ENCODE results near the gene SIRPG.

Gene SIRPG

GRCh38 chr20:1688886-1689538 lies 31.4 kb upstream of the SIRPG start:
- Histone ChIP-seq H3K4me1 (ENCODE audit: control insufficient read depth, insufficient read depth, low read length) (peaks cover 2% of the 10 kb centered on the region; the same call in 1 of the 2 replicates), H3K27ac (ENCODE audit: low read length) (no peak overlapping the region), H3K27me3 (ENCODE audit: control insufficient read depth, insufficient read depth, low read length) (no peaks in the 10 kb centered on the region), H3K4me3 (ENCODE audit: low read length) (no peak overlapping the region), H3K36me3 (ENCODE audit: control insufficient read depth, insufficient read depth, low read length) (no peaks in the 10 kb centered on the region), H3K9me3 (ENCODE audit: control insufficient read depth, insufficient read depth, low read length) (no peaks in the 10 kb centered on the region)
- DNase-seq (ENCODE audit: low read depth, low spot score), result peak; percentile 11
- no CpG with 5 or more reads among the region's 4 CpGs for WGBS (ENCODE audit: insufficient coverage, insufficient read length)

- H3K27me3 ChIP-seq (ENCODE audit: control insufficient read depth, insufficient read depth, low read length), result no peaks in the 10 kb centered on the region
- no peaks in the 10 kb centered on the region for H3K36me3 ChIP-seq (ENCODE audit: control insufficient read depth, insufficient read depth, low read length)
- H3K27ac ChIP-seq (ENCODE audit: low read length), result no peak overlapping the region
- no peaks in the 10 kb centered on the region for H3K9me3 ChIP-seq (ENCODE audit: control insufficient read depth, insufficient read depth, low read length)
- DNase-seq (ENCODE audit: low read depth, low spot score), result no peak
- peaks cover 2% of the 10 kb centered on the region; the same call in 1 of the 2 replicates for H3K4me1 ChIP-seq (ENCODE audit: control insufficient read depth, insufficient read depth, low read length)
- no peak overlapping the region for H3K4me3 ChIP-seq (ENCODE audit: low read length)
Observed at GRCh38 chr20:1687053-1687452, 29.5 kb upstream of the SIRPG start.

GRCh38 chr20:1686151-1686748 lies 28.7 kb upstream of the SIRPG start:
- no peak for DNase-seq (ENCODE audit: low read depth, low spot score)
- H3K27me3 ChIP-seq (ENCODE audit: control insufficient read depth, insufficient read depth, low read length), result no peaks in the 10 kb centered on the region
- WGBS (ENCODE audit: insufficient coverage, insufficient read length), result no CpG with 5 or more reads among the region's 3 CpGs
- no peaks in the 10 kb centered on the region for H3K36me3 ChIP-seq (ENCODE audit: control insufficient read depth, insufficient read depth, low read length)
- peaks cover 2% of the 10 kb centered on the region; the same call in 1 of the 2 replicates for H3K4me1 ChIP-seq (ENCODE audit: control insufficient read depth, insufficient read depth, low read length)
- no peak overlapping the region for H3K27ac ChIP-seq (ENCODE audit: low read length)
- H3K9me3 ChIP-seq (ENCODE audit: control insufficient read depth, insufficient read depth, low read length), result no peaks in the 10 kb centered on the region
- no peak overlapping the region for H3K4me3 ChIP-seq (ENCODE audit: low read length)

- H3K9me3 ChIP-seq (ENCODE audit: control insufficient read depth, insufficient read depth, low read length), result no peaks in the 10 kb centered on the region
- H3K4me1 ChIP-seq (ENCODE audit: control insufficient read depth, insufficient read depth, low read length), result peaks cover 2% of the 10 kb centered on the region; the same call in 1 of the 2 replicates
- H3K36me3 ChIP-seq (ENCODE audit: control insufficient read depth, insufficient read depth, low read length), result no peaks in the 10 kb centered on the region
- H3K4me3 ChIP-seq (ENCODE audit: low read length), result no peak overlapping the region
- no peak overlapping the region for H3K27ac ChIP-seq (ENCODE audit: low read length)
- WGBS (ENCODE audit: insufficient coverage, insufficient read length), result no CpG with 5 or more reads among the region's 5 CpGs
- H3K27me3 ChIP-seq (ENCODE audit: control insufficient read depth, insufficient read depth, low read length), result no peaks in the 10 kb centered on the region
- DNase-seq (ENCODE audit: low read depth, low spot score), result no peak
Observed at GRCh38 chr20:1685304-1686052, 27.9 kb upstream of the SIRPG start.

GRCh38 chr20:1684872-1685271 lies 27.3 kb upstream of the SIRPG start:
- H3K4me1 ChIP-seq (ENCODE audit: control insufficient read depth, insufficient read depth, low read length), result peaks cover 2% of the 10 kb centered on the region; the same call in 1 of the 2 replicates
- DNase-seq (ENCODE audit: low read depth, low spot score), result no peak
- no peaks in the 10 kb centered on the region for H3K9me3 ChIP-seq (ENCODE audit: control insufficient read depth, insufficient read depth, low read length)
- no peak overlapping the region for H3K4me3 ChIP-seq (ENCODE audit: low read length)
- H3K27me3 ChIP-seq (ENCODE audit: control insufficient read depth, insufficient read depth, low read length), result no peaks in the 10 kb centered on the region
- WGBS (ENCODE audit: insufficient coverage, insufficient read length), result no CpG with 5 or more reads among the region's 1 CpG
- H3K27ac ChIP-seq (ENCODE audit: low read length), result no peak overlapping the region
- H3K36me3 ChIP-seq (ENCODE audit: control insufficient read depth, insufficient read depth, low read length), result no peaks in the 10 kb centered on the region

- Histone ChIP-seq H3K4me3 (ENCODE audit: low read length) (no peak overlapping the region), H3K36me3 (ENCODE audit: control insufficient read depth, insufficient read depth, low read length) (no peaks in the 10 kb centered on the region), H3K4me1 (ENCODE audit: control insufficient read depth, insufficient read depth, low read length) (no peaks in the 10 kb centered on the region), H3K27me3 (ENCODE audit: control insufficient read depth, insufficient read depth, low read length) (no peaks in the 10 kb centered on the region), H3K27ac (ENCODE audit: low read length) (no peak overlapping the region), H3K9me3 (ENCODE audit: control insufficient read depth, insufficient read depth, low read length) (no peaks in the 10 kb centered on the region)
- WGBS (ENCODE audit: insufficient coverage, insufficient read length), result no CpG with 5 or more reads among the region's 6 CpGs
- no peak for DNase-seq (ENCODE audit: low read depth, low spot score)
Observed at GRCh38 chr20:1676650-1677049, 19.1 kb upstream of the SIRPG start.

GRCh38 chr20:1674990-1675780 lies 17.6 kb upstream of the SIRPG start:
- Histone ChIP-seq H3K27ac (ENCODE audit: low read length) (no peak overlapping the region), H3K4me3 (ENCODE audit: low read length) (no peak overlapping the region), H3K9me3 (ENCODE audit: control insufficient read depth, insufficient read depth, low read length) (no peaks in the 10 kb centered on the region), H3K4me1 (ENCODE audit: control insufficient read depth, insufficient read depth, low read length) (no peaks in the 10 kb centered on the region), H3K27me3 (ENCODE audit: control insufficient read depth, insufficient read depth, low read length) (no peaks in the 10 kb centered on the region), H3K36me3 (ENCODE audit: control insufficient read depth, insufficient read depth, low read length) (no peaks in the 10 kb centered on the region)
- no CpG with 5 or more reads among the region's 4 CpGs for WGBS (ENCODE audit: insufficient coverage, insufficient read length)
- DNase-seq (ENCODE audit: low read depth, low spot score), result no peak

GRCh38 chr20:1674361-1674760 lies 16.8 kb upstream of the SIRPG start:
- no CpG with 5 or more reads among the region's 3 CpGs for WGBS (ENCODE audit: insufficient coverage, insufficient read length)
- no peak for DNase-seq (ENCODE audit: low read depth, low spot score)

GRCh38 chr20:1673424-1673823 lies 15.8 kb upstream of the SIRPG start:
- H3K27ac ChIP-seq (ENCODE audit: low read length), result no peak overlapping the region
- WGBS (ENCODE audit: insufficient coverage, insufficient read length), result no CpG with 5 or more reads among the region's 4 CpGs
- no peak for DNase-seq (ENCODE audit: low read depth, low spot score)
- H3K9me3 ChIP-seq (ENCODE audit: control insufficient read depth, insufficient read depth, low read length), result no peaks in the 10 kb centered on the region
- H3K27me3 ChIP-seq (ENCODE audit: control insufficient read depth, insufficient read depth, low read length), result no peaks in the 10 kb centered on the region
- H3K36me3 ChIP-seq (ENCODE audit: control insufficient read depth, insufficient read depth, low read length), result no peaks in the 10 kb centered on the region
- H3K4me3 ChIP-seq (ENCODE audit: low read length), result no peak overlapping the region
- no peaks in the 10 kb centered on the region for H3K4me1 ChIP-seq (ENCODE audit: control insufficient read depth, insufficient read depth, low read length)

More at GRCh38 chr20:1674361-1674760, 16.8 kb upstream of the SIRPG start:
- Histone ChIP-seq H3K27ac (ENCODE audit: low read length) (no peak overlapping the region), H3K36me3 (ENCODE audit: control insufficient read depth, insufficient read depth, low read length) (no peaks in the 10 kb centered on the region), H3K4me3 (ENCODE audit: low read length) (no peak overlapping the region), H3K9me3 (ENCODE audit: control insufficient read depth, insufficient read depth, low read length) (no peaks in the 10 kb centered on the region), H3K4me1 (ENCODE audit: control insufficient read depth, insufficient read depth, low read length) (no peaks in the 10 kb centered on the region), H3K27me3 (ENCODE audit: control insufficient read depth, insufficient read depth, low read length) (no peaks in the 10 kb centered on the region)

GRCh38 chr20:1672728-1673127 lies 15.1 kb upstream of the SIRPG start:
- WGBS (ENCODE audit: insufficient coverage, insufficient read length), result no CpG with 5 or more reads among the region's 3 CpGs
- no peaks in the 10 kb centered on the region for H3K27me3 ChIP-seq (ENCODE audit: control insufficient read depth, insufficient read depth, low read length)

More at GRCh38 chr20:1672728-1673127, 15.1 kb upstream of the SIRPG start:
- Histone ChIP-seq H3K9me3 (ENCODE audit: control insufficient read depth, insufficient read depth, low read length) (no peaks in the 10 kb centered on the region), H3K27ac (ENCODE audit: low read length) (no peak overlapping the region), H3K4me1 (ENCODE audit: control insufficient read depth, insufficient read depth, low read length) (no peaks in the 10 kb centered on the region), H3K4me3 (ENCODE audit: low read length) (no peak overlapping the region), H3K36me3 (ENCODE audit: control insufficient read depth, insufficient read depth, low read length) (no peaks in the 10 kb centered on the region)
- DNase-seq (ENCODE audit: low read depth, low spot score), result no peak

Measured in iPS DF 6.9 (cell line).